Measurements from ENCODE around the gene MTMR12.

MTMR12 gene

DNA sequence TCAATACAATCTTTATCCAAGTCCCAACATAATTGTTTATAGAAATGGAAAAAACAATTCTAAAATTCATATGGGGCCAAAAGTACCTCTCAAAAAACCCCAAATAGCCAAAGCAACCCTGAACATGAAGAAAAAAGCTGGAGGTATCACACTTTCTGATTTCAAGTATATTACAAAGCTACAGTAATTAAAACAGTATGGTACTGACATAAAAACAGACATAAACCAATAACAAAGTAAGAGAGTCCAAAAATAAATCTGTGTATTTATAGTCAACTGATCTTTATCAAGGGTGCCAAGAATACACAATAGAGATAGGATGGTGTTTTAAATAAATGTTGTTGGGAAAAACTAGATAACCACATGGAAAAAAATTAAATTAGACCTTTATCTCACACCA lies 125.1 kb downstream of the MTMR12 start:
- no peak for DNase-seq

- no peak for DNase-seq
These were observed 130.2 kb downstream of the MTMR12 start for GRCh38 chr5:32182463-32183063.
